Stomach (tissue), 9 donors: ENCODE results near the gene ARID1B. TPM values are rescaled to one million over a fixed set of nuclear protein-coding genes. Genes with fewer than 3 reads are reported as not detected.

Source experiments
- DNase-seq, 2 donors: peaks; one replicate each; pipeline versions ENCODE4 v3.0.0 to v3.0.0-alpha.2; 2013 to 2019
- H3K27ac ChIP-seq, 5 donors: fragments of 200-600 bp in 4 of 5; sonication (generic) in 4 of 5; one replicate each; pipeline ENCODE4 v1.5.1; 2013 to 2019; ENCODE audit warnings: mild to moderate bottlenecking in 1 of 5, moderate library complexity in 1 of 5
- H3K27me3 ChIP-seq, 3 donors: fragments of 200-600 bp; sonication (generic); one replicate each; pipeline ENCODE4 v1.5.1; 2017 to 2019; ENCODE audit warnings: mixed run types in 1 of 3
- H3K36me3 ChIP-seq, 4 donors: fragments of 200-600 bp; sonication (generic); 1 replicate in 3 of 4; 2 replicates in 1 of 4; pipeline ENCODE4 v1.5.1; 2016 to 2019
- H3K4me1 ChIP-seq, 4 donors: fragments of 200-600 bp; sonication (generic); one replicate each; pipeline ENCODE4 v1.5.1; 2016 to 2019
- H3K4me3 ChIP-seq, 4 donors: fragments of 200-600 bp; sonication (generic) in 3 of 4; one replicate each; pipeline ENCODE4 v1.5.1; 2016 to 2019; ENCODE audit warnings: mild to moderate bottlenecking in 1 of 4
- H3K9me3 ChIP-seq, 4 donors: fragments of 200-600 bp; sonication (generic); one replicate each; pipeline ENCODE4 v1.5.1; 2016 to 2019
- CTCF ChIP-seq, 7 experiments: fragments of 450-650 bp in 4 of 7; fragments of 200-600 bp in 3 of 7; sonication (generic) in 3 of 7; IDR thresholded peaks; one replicate each; pipeline ENCODE4 v1.5.1; 2016 to 2019; ENCODE audit warnings: antibody characterized with exemption in 7 of 7, control low read depth in 2 of 7, mild to moderate bottlenecking in 1 of 7
- EP300 ChIP-seq: sonication (generic); formaldehyde crosslinking; IDR thresholded peaks from one replicate; pipeline ENCODE4 v1.6.1; 2017; ENCODE audit warnings: antibody characterized with exemption
- POLR2A ChIP-seq, 4 donors: fragments of 450-650 bp; IDR thresholded peaks; one replicate each; pipeline ENCODE4 v1.6.1; 2016; ENCODE audit warnings: antibody characterized with exemption in 4 of 4, control low read depth in 2 of 4, mild to moderate bottlenecking in 1 of 4, moderate library complexity in 1 of 4
- POLR2AphosphoS5 ChIP-seq, 3 donors: sonication (generic); formaldehyde crosslinking; IDR thresholded peaks; one replicate each; pipeline ENCODE4 v1.6.1; 2016; ENCODE audit warnings: antibody characterized with exemption in 3 of 3
- whole genome bisulfite sequencing, 5 donors: extraction: QIAGEN DNeasy Blood & Tissue Kit in 3 of 5; methylation state at CpG; one replicate each; pipeline versions ENCODE4 v1.1.5 to v1.1.7; 2013 to 2018; 5-methylcytosine and 5-hydroxymethylcytosine counted together
- intact Hi-C: fragments of 100-400 bp; cut with DNase I; formaldehyde crosslinking; loops from one replicate; pipeline ENCODE4 v1.15.1; 2023; ENCODE audit warnings: low total_unique reads
- polyA plus RNA-seq, 3 donors: library from polyadenylated mRNA; stranded (reverse); fragments of 200-250 nt; gene quantifications; one replicate each; pipeline ENCODE4 v1.2.3, GENCODE V29; 2013
- total RNA-seq, 5 donors: library from RNA; depleted of rRNA; stranded (reverse); fragments of >200 nt; gene quantifications; one replicate each; pipeline versions ENCODE4 v1.1.0 to v1.2.3, GENCODE V29; 2014 to 2016
- donor health status: healthy with polysubstance abuse.
- donor health status: Bipolar disorder and iron deficiency.
- donor health status: healthy.

Gene ARID1B
- total and polyA plus RNA-seq, 8 donors = 8.8 to 183 (median 48.3) TPM

- TF ChIP-seq EP300 (no peak), CTCF (IDR thresholded peaks at IDR 0.05) (no peak), POLR2AphosphoS5 (IDR thresholded peaks at IDR 0.05) (no peak), POLR2A (IDR thresholded peaks at IDR 0.05) (no peak)
- H3K9me3 ChIP-seq = no peaks in the 10 kb centered on the region
- H3K4me1 ChIP-seq = peaks cover 0 to 25% (median 8%) of the 10 kb centered on the region in 4 donors
- H3K4me3 ChIP-seq = no peak overlapping the region
- intact Hi-C loops = no loop called here
- DNase-seq = no peak
- H3K36me3 ChIP-seq = no peaks in the 10 kb centered on the region
- 94 to 96% (median 96%) methylated on average over 6 to 7 of the region's 7 CpGs for WGBS, 5 donors
- H3K27me3 ChIP-seq = no peaks in the 10 kb centered on the region
- H3K27ac ChIP-seq = no peak overlapping the region
Measured at GRCh38 chr6:157008568-157008967, 231.4 kb downstream of the ARID1B start.

- WGBS, 5 donors = 82 to 98% (median 90%) methylated on average over 3 of the region's 3 CpGs
- no peak overlapping the region for H3K4me3 ChIP-seq
Measured at GRCh38 chr6:157012355-157012754, 235.2 kb downstream of the ARID1B start.

GRCh38 chr6:157013649-157014304 lies 236.6 kb downstream of the ARID1B start:
- no peaks in the 10 kb centered on the region for H3K9me3 ChIP-seq
- no peaks in the 10 kb centered on the region for H3K36me3 ChIP-seq
- no peaks in the 10 kb centered on the region for H3K27me3 ChIP-seq
- no peak for DNase-seq
- H3K4me1 ChIP-seq = peaks cover 0 to 39% (median 8%) of the 10 kb centered on the region in 4 donors
- WGBS, 5 donors = 69 to 76% (median 71%) methylated on average over 7 of the region's 7 CpGs
- no peak for TF ChIP-seq CTCF (IDR thresholded peaks at IDR 0.05)
- no peak for TF ChIP-seq POLR2AphosphoS5 (IDR thresholded peaks at IDR 0.05)
- intact Hi-C loops = no loop called here
- no peak overlapping the region for H3K27ac ChIP-seq
- H3K4me3 ChIP-seq = no peak overlapping the region

More at GRCh38 chr6:157012355-157012754, 235.2 kb downstream of the ARID1B start:
- intact Hi-C loops = no loop called here
- no peaks in the 10 kb centered on the region for H3K9me3 ChIP-seq
- peaks cover 0 to 35% (median 4%) of the 10 kb centered on the region in 4 donors for H3K4me1 ChIP-seq
- no peak for TF ChIP-seq EP300
- TF ChIP-seq POLR2AphosphoS5 (IDR thresholded peaks at IDR 0.05) = no peak
- TF ChIP-seq POLR2A (IDR thresholded peaks at IDR 0.05) = no peak
- no peak for TF ChIP-seq CTCF (IDR thresholded peaks at IDR 0.05)
- no peaks in the 10 kb centered on the region for H3K36me3 ChIP-seq
- no peak for DNase-seq
- no peak overlapping the region for H3K27ac ChIP-seq
- H3K27me3 ChIP-seq = no peaks in the 10 kb centered on the region

- Histone ChIP-seq H3K36me3 (no peaks in the 10 kb centered on the region), H3K4me3 (no peak overlapping the region), H3K4me1 (peaks cover 0 to 46% (median 16%) of the 10 kb centered on the region in 4 donors), H3K9me3 (no peaks in the 10 kb centered on the region), H3K27me3 (no peaks in the 10 kb centered on the region), H3K27ac (no peak overlapping the region)
- intact Hi-C loops = no loop called here
- DNase-seq = no peak
- TF ChIP-seq POLR2AphosphoS5 (IDR thresholded peaks at IDR 0.05) = no peak
- no peak for TF ChIP-seq POLR2A (IDR thresholded peaks at IDR 0.05)
- TF ChIP-seq CTCF (IDR thresholded peaks at IDR 0.05) = no peak
- no peak for TF ChIP-seq EP300
- 76 to 85% (median 80%) methylated on average over 7 of the region's 7 CpGs for WGBS, 5 donors
Measured at GRCh38 chr6:157014871-157015270, 237.7 kb downstream of the ARID1B start.
